HG02588 (cell line): ENCODE data around the gene PTPRQ.
A peak's percentile ranks its signal among the peaks of the same experiment; 100 is the strongest.
"Not testable (repeated sequence)": the region's sequence is repeated elsewhere in the genome, so short reads cannot be mapped to it uniquely, and the experiment has no call there.

Source experiments
- ATAC-seq: cut with Tn5 transposase; IDR thresholded peaks from one replicate; pipeline ENCODE4 v1.9.1; 2021; ENCODE audit warnings: mild to moderate bottlenecking, moderate library complexity; ENCODE audit not compliant: unreplicated experiment

PTPRQ gene, protein sequence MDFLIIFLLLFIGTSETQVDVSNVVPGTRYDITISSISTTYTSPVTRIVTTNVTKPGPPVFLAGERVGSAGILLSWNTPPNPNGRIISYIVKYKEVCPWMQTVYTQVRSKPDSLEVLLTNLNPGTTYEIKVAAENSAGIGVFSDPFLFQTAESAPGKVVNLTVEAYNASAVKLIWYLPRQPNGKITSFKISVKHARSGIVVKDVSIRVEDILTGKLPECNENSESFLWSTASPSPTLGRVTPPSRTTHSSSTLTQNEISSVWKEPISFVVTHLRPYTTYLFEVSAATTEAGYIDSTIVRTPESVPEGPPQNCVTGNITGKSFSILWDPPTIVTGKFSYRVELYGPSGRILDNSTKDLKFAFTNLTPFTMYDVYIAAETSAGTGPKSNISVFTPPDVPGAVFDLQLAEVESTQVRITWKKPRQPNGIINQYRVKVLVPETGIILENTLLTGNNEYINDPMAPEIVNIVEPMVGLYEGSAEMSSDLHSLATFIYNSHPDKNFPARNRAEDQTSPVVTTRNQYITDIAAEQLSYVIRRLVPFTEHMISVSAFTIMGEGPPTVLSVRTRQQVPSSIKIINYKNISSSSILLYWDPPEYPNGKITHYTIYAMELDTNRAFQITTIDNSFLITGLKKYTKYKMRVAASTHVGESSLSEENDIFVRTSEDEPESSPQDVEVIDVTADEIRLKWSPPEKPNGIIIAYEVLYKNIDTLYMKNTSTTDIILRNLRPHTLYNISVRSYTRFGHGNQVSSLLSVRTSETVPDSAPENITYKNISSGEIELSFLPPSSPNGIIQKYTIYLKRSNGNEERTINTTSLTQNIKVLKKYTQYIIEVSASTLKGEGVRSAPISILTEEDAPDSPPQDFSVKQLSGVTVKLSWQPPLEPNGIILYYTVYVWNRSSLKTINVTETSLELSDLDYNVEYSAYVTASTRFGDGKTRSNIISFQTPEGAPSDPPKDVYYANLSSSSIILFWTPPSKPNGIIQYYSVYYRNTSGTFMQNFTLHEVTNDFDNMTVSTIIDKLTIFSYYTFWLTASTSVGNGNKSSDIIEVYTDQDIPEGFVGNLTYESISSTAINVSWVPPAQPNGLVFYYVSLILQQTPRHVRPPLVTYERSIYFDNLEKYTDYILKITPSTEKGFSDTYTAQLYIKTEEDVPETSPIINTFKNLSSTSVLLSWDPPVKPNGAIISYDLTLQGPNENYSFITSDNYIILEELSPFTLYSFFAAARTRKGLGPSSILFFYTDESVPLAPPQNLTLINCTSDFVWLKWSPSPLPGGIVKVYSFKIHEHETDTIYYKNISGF (N-terminal part only)

DNA sequence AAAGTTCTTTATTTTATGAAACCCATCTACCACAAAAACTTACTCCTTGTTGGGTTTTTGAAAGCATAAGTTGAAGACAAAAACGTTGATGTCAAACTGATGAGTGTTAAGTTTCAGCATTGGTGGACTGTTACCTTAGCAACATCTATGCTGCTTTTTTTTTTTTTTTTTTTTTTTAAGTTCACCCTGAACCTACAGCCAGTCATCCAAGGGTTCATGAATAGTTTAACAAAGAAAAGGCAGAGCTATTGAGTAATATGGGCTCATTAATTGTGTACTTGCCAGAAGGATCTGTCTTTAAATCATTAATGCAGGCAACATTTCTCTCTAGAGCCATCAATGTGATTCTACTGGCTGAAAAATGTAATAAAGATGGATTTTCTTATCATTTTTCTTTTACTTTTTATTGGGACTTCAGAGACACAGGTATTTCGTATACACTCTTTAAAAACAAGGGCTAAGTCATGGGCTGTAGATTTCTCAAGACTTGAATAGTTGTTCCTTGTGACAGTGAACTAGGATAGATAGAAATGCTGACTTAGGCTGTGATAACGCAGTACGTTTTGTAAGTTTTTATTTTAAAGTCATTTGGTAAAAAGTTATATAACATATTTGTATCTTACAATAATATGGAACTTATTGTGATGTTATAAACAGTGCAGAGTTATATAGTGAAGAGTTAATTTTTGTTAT lies at the start of gene PTPRQ:
Gene PTPRQ, plus strand, starts transcription at position 262 of the 693 bp plus-strand sequence. Its CDS starts 111 bp downstream, at position 373.
- ATAC-seq, result no peak

DNA sequence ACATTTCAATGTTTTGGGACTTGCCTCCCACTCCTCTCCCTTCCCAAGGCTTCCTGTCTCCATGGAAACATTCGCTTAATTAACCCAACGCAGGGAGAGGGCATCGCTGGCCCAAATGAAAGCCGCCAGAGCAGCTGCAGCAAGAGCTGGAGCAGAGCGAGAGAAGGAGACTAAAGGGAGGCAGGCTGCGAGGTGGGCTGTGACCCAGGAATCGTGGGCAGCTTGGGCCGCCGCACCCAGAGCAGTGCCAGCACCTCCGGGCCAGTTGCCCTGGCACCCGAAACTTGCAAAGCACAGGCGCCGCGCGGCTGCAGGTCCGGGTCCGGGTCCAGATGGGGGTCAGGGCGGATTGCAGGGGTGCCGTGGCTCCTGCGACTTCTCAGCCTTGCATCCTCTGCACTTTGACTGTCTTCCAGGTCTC lies 43.5 kb upstream of the PTPRQ start:
- ATAC-seq, result no peak

DNA sequence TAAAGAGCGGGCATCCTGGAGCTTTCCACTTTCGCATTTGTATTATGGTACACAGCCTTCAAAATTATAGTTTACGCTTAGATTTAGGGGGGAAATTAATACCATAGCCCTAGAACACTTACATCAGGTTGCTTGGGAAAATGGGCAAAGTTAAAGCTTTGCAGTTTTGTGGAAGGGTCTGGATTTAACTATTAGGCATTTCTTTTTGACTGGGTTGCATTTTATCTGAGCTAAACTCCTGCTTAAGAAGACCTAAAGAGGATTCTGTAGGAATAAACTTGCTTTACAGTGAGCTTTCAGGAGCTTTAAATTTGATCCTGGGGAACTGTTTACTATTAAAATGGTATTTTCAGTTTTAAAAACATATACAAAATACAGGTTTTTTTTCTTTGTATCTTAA lies 42.8 kb upstream of the PTPRQ start:
- ATAC-seq, result no peak

DNA sequence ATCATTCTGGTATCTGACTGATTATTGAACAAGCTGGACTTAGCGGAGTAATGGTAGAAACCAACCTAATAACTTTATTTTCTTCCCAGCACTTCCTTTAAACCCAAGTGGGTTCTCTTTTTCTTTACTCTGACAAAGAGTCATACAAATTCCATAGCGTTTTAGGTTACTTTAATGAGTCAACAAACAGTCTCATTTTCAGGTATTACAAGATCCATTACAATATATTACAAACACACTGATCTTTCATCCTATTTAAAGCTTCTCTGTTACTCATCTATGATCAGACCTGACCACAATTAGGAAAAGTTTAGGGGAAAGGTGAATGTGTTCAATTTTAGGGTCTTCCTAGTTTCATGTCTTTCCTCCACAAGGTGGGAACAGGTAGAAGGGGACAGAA lies 39.4 kb upstream of the PTPRQ start:
- ATAC-seq, result no peak

DNA sequence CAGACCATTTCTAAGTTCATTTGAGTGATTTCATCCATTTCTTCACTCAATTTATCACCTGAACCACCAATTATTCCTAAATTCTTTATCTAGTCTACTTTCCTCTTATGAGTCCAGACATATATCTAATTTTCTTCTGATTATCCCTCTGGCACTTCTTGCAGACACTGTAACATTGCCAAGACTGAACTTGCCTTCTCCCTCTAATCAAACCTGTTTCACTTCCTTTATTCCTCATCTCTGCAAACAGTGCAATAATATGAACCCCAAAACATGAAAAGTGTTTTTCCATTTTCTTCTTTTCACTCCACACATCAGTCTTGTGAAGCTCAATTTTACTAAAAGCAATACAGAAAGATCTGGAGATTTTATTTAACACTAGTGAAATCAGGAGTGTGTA lies 37.8 kb upstream of the PTPRQ start:
- ATAC-seq, result no peak

DNA sequence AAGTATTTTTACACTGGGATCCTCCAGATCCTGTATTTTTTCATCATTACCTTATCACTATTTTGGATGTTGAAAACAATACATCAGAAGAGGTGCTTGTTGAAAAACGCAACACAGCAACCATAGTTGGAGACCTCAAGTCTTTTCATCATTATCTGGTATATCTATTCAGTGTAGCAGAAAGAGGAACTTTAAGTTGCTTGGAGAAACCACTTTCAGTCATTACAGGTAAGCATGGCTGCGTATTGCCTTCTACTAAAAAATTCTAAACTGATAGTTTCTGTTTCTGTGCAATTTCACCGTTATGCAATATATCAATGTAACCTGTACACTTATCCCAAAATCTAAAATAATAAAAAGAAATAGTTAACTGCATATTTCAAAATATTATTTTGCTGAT lies 32.2 kb upstream of the PTPRQ start:
- ATAC-seq, result no peak

DNA sequence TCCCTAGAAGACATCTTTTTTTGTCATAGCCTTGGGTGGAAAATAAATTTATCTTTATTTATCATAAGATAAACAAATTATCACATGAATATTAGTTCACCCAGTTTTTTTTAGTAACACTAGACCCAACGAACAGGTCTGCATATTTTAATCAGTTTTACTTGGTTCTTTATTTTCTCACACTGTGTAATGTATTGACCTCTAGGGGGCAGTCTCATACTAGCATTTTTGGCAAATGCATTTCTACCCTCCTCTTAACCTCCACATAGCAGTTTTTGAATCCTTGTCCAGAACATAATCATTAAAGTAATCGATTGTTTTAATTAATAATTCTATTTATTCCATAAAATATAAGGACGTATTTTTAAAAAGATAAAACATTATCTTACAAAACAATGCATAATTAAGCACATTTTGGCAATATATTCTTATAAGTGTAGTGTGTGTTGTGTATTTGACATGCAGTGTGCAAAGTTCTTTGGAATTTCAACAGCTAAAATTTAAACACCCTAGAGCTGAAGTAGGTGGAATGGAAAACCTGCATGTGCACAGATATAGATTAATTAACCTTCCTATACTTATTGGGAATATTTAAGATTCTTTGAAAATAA lies 31.6 kb upstream of the PTPRQ start:
- peak; percentile 85 for ATAC-seq

DNA sequence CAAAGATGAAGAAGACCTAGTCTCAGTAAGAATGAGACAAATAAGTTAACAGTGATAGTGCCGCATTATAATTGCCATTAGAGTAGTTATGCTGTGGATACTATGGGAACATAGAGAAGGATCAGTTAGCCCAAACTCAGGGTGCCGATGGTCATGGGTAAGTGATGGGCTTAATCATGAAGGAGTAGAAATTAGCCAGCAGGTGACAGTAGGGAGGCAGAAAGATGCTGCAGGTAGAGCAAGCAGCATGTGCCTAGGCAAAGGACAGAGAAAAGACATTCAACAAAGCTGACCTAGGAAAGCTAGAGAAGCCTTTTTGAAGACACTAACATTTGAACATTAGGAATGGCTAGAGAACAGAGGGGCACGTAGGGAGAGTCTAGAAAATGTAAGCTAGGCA lies 30.6 kb upstream of the PTPRQ start:
- ATAC-seq, result no peak

DNA sequence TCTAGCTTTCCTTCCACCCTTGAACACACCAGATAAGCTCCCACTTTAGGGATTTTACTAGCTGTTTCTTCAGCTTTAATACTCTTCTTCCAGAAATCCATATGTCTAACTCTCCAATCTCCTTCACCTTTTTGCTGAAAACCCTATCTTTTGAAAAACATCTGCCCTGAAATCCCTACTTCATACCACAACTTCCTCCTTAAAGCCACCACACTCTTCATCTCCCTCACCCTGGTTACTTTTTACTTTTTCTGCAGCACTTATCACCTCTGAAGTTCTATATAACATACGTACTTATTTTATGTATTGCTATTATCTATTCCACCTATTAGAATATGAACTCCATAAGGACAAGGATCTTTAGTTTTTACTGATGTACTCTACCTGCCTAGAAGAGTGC lies 28.6 kb upstream of the PTPRQ start:
- ATAC-seq, result no peak

DNA sequence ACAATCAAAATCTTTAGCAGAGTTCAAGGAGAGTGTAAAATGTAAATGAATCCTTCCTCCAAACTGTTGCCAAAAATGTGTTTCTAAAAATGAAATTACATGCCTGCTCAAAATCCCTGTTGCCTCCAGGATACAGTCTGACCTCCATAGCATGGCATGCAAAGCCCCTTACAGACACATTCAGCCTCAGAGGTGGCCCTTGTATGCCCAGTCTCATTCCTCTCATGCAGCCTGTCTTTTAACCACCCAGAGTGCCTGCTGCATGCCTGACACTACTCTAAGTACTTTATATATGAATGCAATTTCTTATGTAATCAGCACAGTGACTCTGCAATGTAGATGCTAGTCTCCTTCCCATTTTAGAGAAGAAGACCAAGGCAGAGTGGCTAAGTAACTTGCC lies 24.4 kb upstream of the PTPRQ start:
- no peak for ATAC-seq

DNA sequence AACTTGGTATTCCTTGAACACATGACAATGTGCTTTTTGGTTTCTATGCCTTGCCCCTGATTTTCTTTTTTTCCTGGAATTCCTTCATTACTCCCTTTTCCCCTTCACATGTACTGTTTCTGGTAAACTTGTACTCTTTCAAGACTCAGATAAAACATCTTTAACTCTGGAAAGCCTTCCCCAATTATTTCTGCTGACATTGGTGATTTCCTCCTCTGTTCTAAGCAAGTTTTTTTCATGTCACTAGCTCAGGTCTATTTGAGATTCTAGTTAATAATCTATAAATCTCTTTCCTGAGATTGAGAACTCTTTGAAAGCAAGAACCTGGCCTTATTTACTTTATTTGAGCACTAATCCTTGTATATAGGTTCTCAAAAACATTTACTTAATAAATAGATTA lies 24.0 kb upstream of the PTPRQ start:
- no peak for ATAC-seq

DNA sequence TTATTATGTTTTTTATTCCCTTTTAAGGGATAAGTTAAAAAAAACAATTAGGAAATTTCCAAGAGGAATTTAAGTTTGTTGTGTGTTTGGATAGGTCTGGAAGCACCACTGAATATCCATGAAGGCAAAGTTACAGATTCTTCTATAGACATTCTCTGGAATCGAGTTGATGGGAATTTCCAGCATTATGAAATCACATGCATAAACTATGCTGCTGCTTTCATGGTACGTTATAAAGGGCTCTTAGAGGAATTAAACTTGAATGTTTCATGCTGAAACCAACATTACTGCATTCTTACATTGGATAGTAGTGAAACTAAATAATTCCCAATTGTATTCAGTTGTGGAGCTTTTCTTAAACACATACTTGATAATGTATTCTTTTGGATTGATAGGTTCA lies 21.5 kb upstream of the PTPRQ start:
- ATAC-seq, result no peak

DNA sequence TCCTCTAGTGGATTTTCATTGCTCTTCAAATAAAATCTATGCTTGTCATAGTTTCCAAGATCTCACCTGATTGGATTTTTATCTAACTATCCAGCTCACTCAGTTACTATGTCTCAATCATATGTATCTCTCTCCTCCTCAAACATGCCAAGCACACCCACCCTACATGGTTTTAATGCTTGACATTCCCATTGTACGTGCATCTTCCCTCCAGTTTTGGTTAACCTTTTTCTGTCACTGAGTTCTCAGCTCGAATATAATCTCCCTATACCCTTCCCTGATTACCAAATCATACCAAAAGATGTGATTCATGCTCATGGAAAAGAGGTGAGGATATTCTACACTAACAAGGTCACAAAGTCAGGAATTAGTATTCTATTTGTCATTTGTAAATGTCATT lies 12.0 kb upstream of the PTPRQ start:
- no peak for ATAC-seq

DNA sequence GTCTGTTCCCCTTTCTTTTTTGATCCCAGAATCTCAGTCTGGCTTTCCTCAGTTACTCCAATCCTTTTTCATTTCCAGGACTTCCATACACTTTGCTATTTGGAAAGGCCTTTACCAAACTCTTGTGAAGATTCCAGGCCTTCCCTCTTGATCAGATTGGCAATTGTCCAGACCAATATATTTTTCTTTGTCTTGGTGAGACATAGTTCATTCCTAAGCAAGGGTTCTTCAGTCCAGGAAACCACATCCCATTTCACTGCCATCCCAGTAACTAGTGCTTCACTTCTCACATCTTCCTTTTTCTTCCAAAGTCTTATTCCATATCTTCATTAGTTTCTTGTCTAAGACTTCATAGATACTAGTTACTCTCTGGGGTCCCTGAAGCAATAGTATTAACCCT lies 2.1 kb upstream of the PTPRQ start:
- no peak for ATAC-seq

DNA sequence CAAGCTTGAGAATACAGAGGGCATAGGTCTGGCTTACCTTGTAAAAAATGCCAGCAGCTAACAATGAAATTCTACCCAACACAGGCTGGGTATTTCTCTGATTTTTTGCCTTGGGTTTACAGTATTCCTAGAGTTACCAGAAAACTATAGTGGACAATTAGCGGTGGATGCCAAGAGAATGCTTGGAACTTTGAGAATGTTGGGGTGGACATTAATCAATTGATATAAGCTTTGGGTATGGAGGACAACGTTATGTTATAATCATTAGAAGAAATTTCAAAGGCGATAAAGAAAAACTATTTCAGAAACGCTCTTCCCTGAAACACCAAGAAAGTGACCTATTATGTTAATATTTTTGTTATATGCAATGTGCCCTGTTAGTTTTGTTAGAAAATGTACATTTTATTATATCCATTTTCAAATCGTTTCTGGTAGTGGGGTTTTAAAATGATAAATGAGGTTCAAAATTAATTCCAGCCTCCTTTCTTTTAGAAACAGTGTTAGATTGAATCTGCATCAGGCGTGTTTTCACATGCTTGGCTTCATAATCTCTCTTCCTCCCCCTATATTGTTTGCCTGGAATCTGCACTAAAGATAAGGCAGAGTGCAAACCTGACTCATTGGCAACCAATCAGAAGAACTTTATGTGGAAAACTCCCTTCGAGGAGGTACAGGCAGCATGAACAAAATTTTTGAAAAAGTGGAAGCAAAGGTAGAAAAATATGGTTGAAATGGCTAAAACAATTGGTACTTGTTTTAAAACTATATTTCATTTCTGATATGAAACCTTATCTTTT lies 1.4 kb upstream of the PTPRQ start:
- no peak for ATAC-seq

DNA sequence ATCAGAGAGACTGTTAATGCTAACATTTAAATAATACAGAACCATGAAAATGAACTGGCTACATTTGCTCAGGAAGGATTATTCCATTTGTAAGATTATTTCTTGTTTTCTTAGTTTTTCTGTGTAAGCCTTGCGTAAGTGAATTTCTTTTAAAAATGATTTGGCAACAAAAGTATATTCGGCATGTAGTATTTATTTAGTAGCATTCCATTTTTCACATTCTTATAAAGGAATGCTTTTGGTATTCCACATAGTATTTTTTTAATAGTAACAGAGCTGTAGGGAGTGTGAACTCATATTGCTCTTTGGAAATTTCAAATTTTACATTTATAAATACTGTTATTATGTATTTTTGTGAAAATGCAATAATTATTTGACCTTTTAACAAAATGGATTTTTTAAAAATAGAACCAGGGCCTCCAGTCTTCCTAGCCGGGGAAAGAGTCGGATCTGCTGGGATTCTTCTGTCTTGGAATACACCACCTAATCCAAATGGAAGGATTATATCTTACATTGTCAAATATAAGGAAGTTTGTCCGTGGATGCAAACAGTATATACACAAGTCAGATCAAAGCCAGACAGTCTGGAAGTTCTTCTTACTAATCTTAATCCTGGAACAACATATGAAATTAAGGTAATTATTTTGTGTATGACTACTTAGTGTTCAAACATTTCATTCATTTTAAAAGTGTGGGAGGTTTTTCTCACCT lies 1.2 kb downstream of the PTPRQ start:
- no peak for ATAC-seq

DNA sequence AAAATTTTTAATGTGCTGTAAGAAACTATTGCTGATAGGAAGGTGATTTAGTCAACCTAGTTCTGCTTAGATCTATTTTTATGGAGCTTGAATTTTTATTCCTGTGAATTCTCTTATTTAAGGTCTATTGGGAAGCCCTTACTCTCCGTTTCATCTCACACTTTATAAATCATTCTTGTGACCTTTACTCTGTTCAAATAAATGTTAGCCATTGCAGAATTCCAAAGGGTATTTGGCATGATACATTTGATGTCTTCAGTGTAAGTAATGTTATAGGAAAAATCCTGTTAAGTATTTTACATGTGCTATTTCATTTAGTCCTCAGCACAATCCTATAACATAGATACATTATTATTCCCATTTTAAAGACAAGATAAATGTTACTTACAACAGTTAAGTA lies 12.5 kb downstream of the PTPRQ start:
- ATAC-seq, result no peak

DNA sequence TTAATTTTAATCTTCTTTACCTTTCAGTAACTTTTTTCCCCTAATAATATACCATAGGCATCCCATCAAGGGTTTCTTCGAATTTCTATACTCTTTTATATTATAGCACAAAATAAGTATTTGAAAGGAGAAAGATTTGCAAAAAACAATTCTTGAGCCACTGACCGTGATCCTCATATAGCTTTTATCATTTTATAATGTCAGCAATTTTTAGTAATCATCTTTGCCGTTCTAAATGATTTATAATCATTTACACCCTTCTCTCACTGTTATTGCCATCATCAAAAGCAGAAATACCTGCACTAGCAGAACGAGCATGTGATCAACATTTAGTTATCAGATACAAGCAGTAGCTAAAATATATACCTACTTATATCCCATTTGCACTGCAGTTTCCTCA lies 16.9 kb downstream of the PTPRQ start:
- no peak for ATAC-seq

DNA sequence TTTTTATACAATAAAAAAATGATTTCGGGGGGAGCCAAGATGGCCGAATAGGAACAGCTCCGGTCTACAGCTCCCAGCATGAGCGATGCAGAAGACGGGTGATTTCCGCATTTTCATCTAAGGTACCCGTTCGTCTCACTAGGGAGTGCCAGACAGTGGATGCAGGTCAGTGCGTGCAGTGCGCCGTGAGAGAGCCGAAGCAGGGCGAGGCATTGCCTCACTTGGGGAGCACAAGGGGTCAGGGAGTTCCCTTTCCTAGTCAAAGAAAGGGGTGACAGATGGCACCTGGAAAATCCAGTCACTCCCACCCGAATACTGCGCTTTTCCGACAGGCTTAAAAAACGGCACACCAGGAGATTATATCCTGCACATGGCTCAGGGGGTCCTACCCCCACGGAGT lies 17.8 kb downstream of the PTPRQ start:
- not testable (repeated sequence) for ATAC-seq
